HCT116 (cell line): ENCODE data around the gene GAMT. TPM values are rescaled to one million over a fixed set of nuclear protein-coding genes. Genes with fewer than 3 reads are reported as not detected.

ENCODE experiments used
- ATAC-seq: fragments of 200-7000 bp; cut with Tn5 transposase; 2 replicates; pipeline ENCODE4 v1.9.1; 2020; ENCODE audit warnings: mild to moderate bottlenecking, moderate library complexity
- BruUV-seq: library from RNA; stranded (reverse); fragments of 400-500 nt; replicated peaks from 2 replicates; lab custom pipeline; 2021; lab: Mats Ljungman, UMichigan
- CTCF ChIA-PET: fragments of 300-600 bp; sonication (Branson Sonifier 250); formaldehyde crosslinking; loops from one replicate; lab custom pipeline; 2021; ENCODE audit warnings: antibody characterized with exemption; lab: Charles Lee
- POLR2A ChIA-PET: fragments of 300-600, 350-600 bp; sonication (Branson Sonifier 250); formaldehyde crosslinking; loops from one replicate; lab custom pipeline; 2021; ENCODE audit warnings: antibody characterized with exemption; lab: Charles Lee
- RAD21 ChIA-PET, 2 experiments: fragments of 300-600 bp; sonication (Branson Sonifier 250); formaldehyde crosslinking; loops; one replicate each; lab custom pipeline; 2023; ENCODE audit warnings: low total read pairs in 2 of 2; ENCODE audit not compliant: uncharacterized antibody in 2 of 2, unreplicated experiment in 2 of 2, low non-redundant PET in 1 of 2; lab: Charles Lee
- DNase-seq: peaks from one replicate; pipeline ENCODE4 v3.0.0-alpha.2; 2010; ENCODE audit warnings: low read depth, low spot score
- H2AFZ ChIP-seq: fragments of 200-600 bp; shearing (Covaris generic), sonication (generic); 2 replicates; pipeline ENCODE4 v1.6.1; 2017; ENCODE audit warnings: low read depth, mixed run types, mixed read lengths, antibody characterized with exemption, low read length; ENCODE audit not compliant: poor library complexity, severe bottlenecking
- H3K27ac ChIP-seq: 2 replicates; pipeline ENCODE4 v1.5.1; 2012; ENCODE audit warnings: low read depth, low read length
- H3K27me3 ChIP-seq: fragments of 200-600 bp; sonication (generic); 2 replicates; pipeline ENCODE4 v1.6.1; 2016; ENCODE audit warnings: mixed run types, low read length, mixed read lengths; ENCODE audit not compliant: insufficient read depth
- H3K36me3 ChIP-seq, 2 experiments: fragments of 200-500 bp in 1 of 2; fragments of 200-600 bp in 1 of 2; sonication (Bioruptor generic) in 1 of 2; sonication (generic) in 1 of 2; 2 replicates each; pipeline versions ENCODE4 v1.5.1 to v1.6.1; 2014 to 2016; ENCODE audit warnings: low read length in 2 of 2, inconsistent platforms in 1 of 2, mixed read lengths in 1 of 2, mixed run types in 1 of 2; ENCODE audit not compliant: insufficient read depth in 2 of 2, control insufficient read depth in 1 of 2
- H3K4me1 ChIP-seq, 2 experiments: fragments of 200-600 bp in 1 of 2; sonication (generic) in 1 of 2; 2 replicates each; pipeline versions ENCODE4 v1.5.1 to v1.6.1; 2012 to 2017; ENCODE audit warnings: low read length in 2 of 2, inconsistent platforms in 1 of 2, mild to moderate bottlenecking in 1 of 2, mixed read lengths in 1 of 2, mixed run types in 1 of 2, moderate library complexity in 1 of 2; ENCODE audit not compliant: insufficient read depth in 2 of 2, control insufficient read depth in 1 of 2
- H3K4me2 ChIP-seq: fragments of 200-600 bp; sonication (generic); 2 replicates; pipeline ENCODE4 v1.6.1; 2017; ENCODE audit warnings: mixed run types, low read length, mixed read lengths
- H3K4me3 ChIP-seq, 2 experiments: fragments of 200-600 bp in 1 of 2; sonication (generic) in 1 of 2; replicated peaks in 1 of 2; 2 replicates each; pipeline ENCODE4 v1.5.1; 2011 to 2016; ENCODE audit warnings: low read length in 2 of 2, control low read depth in 1 of 2, low read depth in 1 of 2, mild to moderate bottlenecking in 1 of 2, mixed read lengths in 1 of 2, mixed run types in 1 of 2
- H3K79me2 ChIP-seq: fragments of 200-600 bp; sonication (generic); 2 replicates; pipeline ENCODE4 v1.6.1; 2017; ENCODE audit warnings: mild to moderate bottlenecking, mixed run types, low read length, moderate library complexity, mixed read lengths; ENCODE audit not compliant: insufficient read depth
- H3K9ac ChIP-seq: fragments of 200-600 bp; sonication (generic); 2 replicates; pipeline ENCODE4 v1.6.1; 2016; ENCODE audit warnings: low read length, mixed read lengths
- H3K9me2 ChIP-seq: fragments of 200-600 bp; sonication (generic), shearing (Covaris generic); 2 replicates; pipeline ENCODE4 v1.6.1; 2017; ENCODE audit warnings: mixed run types, mild to moderate bottlenecking, moderate library complexity; ENCODE audit not compliant: insufficient read depth
- H3K9me3 ChIP-seq, 2 experiments: fragments of 200-500 bp in 1 of 2; fragments of 200-600 bp in 1 of 2; sonication (Bioruptor generic) in 1 of 2; sonication (generic) in 1 of 2; 2 replicates each; pipeline ENCODE4 v1.6.1; 2014 to 2017; ENCODE audit warnings: low read length in 2 of 2, mixed read lengths in 2 of 2, inconsistent platforms in 1 of 2, low read depth in 1 of 2, mild to moderate bottlenecking in 1 of 2, mixed run types in 1 of 2, moderate library complexity in 1 of 2; ENCODE audit not compliant: control insufficient read depth in 1 of 2, insufficient read depth in 1 of 2
- H4K20me1 ChIP-seq: fragments of 200-600 bp; sonication (generic), shearing (Covaris generic); 2 replicates; pipeline ENCODE4 v1.6.1; 2017; ENCODE audit warnings: mixed run types, mild to moderate bottlenecking, moderate library complexity; ENCODE audit not compliant: insufficient read depth
- ATF3 ChIP-seq: IDR thresholded peaks from 2 replicates; pipeline ENCODE4 v1.6.1; 2012
- CBX3 ChIP-seq: IDR thresholded peaks from 2 replicates; pipeline ENCODE4 v1.6.1; 2012; ENCODE audit warnings: low read depth
- CEBPB ChIP-seq: IDR thresholded peaks from 2 replicates; pipeline ENCODE4 v1.6.1; 2012; ENCODE audit warnings: low read depth
- ELF1 ChIP-seq: IDR thresholded peaks from 2 replicates; pipeline ENCODE4 v1.6.1; 2012; ENCODE audit warnings: low read depth, borderline replicate concordance
- EZH2 ChIP-seq: fragments of 200-600 bp; sonication (generic); IDR thresholded peaks from 2 replicates; pipeline ENCODE4 v1.6.1; 2017; ENCODE audit warnings: antibody characterized with exemption, mixed run types
- EZH2phosphoT487 ChIP-seq: fragments of 200-600 bp; IDR thresholded peaks from 2 replicates; pipeline ENCODE4 v1.6.1; 2018; ENCODE audit warnings: antibody characterized with exemption, borderline replicate concordance
- FOSL1 ChIP-seq: IDR thresholded peaks from 2 replicates; pipeline ENCODE4 v1.6.1; 2012; ENCODE audit warnings: low read depth
- JUND ChIP-seq: IDR thresholded peaks from 2 replicates; pipeline ENCODE4 v1.6.1; 2012
- POLR2A ChIP-seq: IDR thresholded peaks from 2 replicates; pipeline ENCODE4 v1.7.0; 2011; ENCODE audit warnings: borderline replicate concordance; ENCODE audit not compliant: insufficient read depth, insufficient read length; ENCODE audit errors: extremely low read depth
- POLR2AphosphoS5 ChIP-seq: IDR thresholded peaks from 2 replicates; pipeline ENCODE4 v1.6.1; 2011; ENCODE audit warnings: mild to moderate bottlenecking, low read depth, low read length, moderate library complexity
- RAD21 ChIP-seq: IDR thresholded peaks from 2 replicates; pipeline ENCODE4 v1.6.1; 2012; ENCODE audit warnings: low read depth, mild to moderate bottlenecking
- REST ChIP-seq: IDR thresholded peaks from 2 replicates; pipeline ENCODE4 v1.6.1; 2012; ENCODE audit warnings: low read depth
- SIN3A ChIP-seq: IDR thresholded peaks from 2 replicates; pipeline ENCODE4 v1.6.1; 2012; ENCODE audit warnings: low read depth
- SP1 ChIP-seq: IDR thresholded peaks from 2 replicates; pipeline ENCODE4 v1.6.1; 2012; ENCODE audit warnings: low read depth
- SRF ChIP-seq: IDR thresholded peaks from 2 replicates; pipeline ENCODE4 v1.6.1; 2012; ENCODE audit warnings: low read depth
- TCF7L2 ChIP-seq: IDR thresholded peaks from 2 replicates; pipeline ENCODE4 v1.7.0; 2011; ENCODE audit warnings: borderline replicate concordance, inconsistent platforms; ENCODE audit not compliant: insufficient read depth, insufficient read length; ENCODE audit errors: extremely low read depth
- ZBTB33 ChIP-seq: IDR thresholded peaks from 2 replicates; pipeline ENCODE4 v1.6.1; 2011; ENCODE audit warnings: mild to moderate bottlenecking, low read length, moderate library complexity; ENCODE audit not compliant: insufficient replicate concordance; ENCODE audit errors: extremely low read depth
- ZFX ChIP-seq: fragments of 450-650 bp; IDR thresholded peaks from 2 replicates; pipeline ENCODE4 v1.6.1; 2017
- ZNF274 ChIP-seq: fragments of 200-500 bp; sonication (Bioruptor generic); IDR thresholded peaks from 2 replicates; pipeline ENCODE4 v1.6.1; 2014; ENCODE audit warnings: mild to moderate bottlenecking, low read depth, low read length, inconsistent platforms
- intact Hi-C: fragments of 100-400 bp; cut with micrococcal nuclease; formaldehyde crosslinking; loops from 2 replicates; pipeline ENCODE4 v1.10.0; 2022
- total RNA-seq: library from RNA; stranded (reverse); gene quantifications from one replicate; pipeline ENCODE4 v1.2.1, GENCODE V29; 2021; ENCODE audit not compliant: unreplicated experiment

Gene GAMT
- total RNA-seq, 1 experiment from 2014 or later, result 102 TPM

GRCh38 chr19:1434577-1435060 is 33.3 kb upstream of the GAMT start:
- RAD21 ChIA-PET, result no interaction called here
- Histone ChIP-seq H3K36me3 (peaks cover 22 to 38% of the 10 kb centered on the region in 2 experiments), H3K4me2 (no peak overlapping the region), H2AFZ (no peak overlapping the region), H4K20me1 (peaks cover 3% of the 10 kb centered on the region; the same call in 1 of the 2 replicates), H3K9me2 (no peaks in the 10 kb centered on the region), H3K79me2 (peaks cover 34% of the 10 kb centered on the region), H3K27me3 (no peaks in the 10 kb centered on the region), H3K4me1 (peaks cover 11 to 23% of the 10 kb centered on the region in 2 experiments; a peak in 3 of 4 replicates), H3K4me3 (no peak overlapping the region), H3K9ac (no peak overlapping the region), H3K9me3 (no peaks in the 10 kb centered on the region), H3K27ac (no peak overlapping the region)
- CTCF ChIA-PET, result no interaction called here
- intact Hi-C loops, result no loop called here
- POLR2A ChIA-PET, result no interaction called here
- no TSS peak for BruUV-seq
- ATAC-seq (no peak), DNase-seq (no peak)
- TF ChIP-seq TCF7L2 (no peak), CEBPB (no peak), ELF1 (no peak), SRF (no peak), POLR2A (no peak), CBX3 (no peak), EZH2phosphoT487 (no peak), SIN3A (no peak), ZNF274 (no peak), REST (no peak), POLR2AphosphoS5 (no peak), JUND (no peak), FOSL1 (no peak), RAD21 (no peak), ZBTB33 (no peak), ATF3 (no peak), SP1 (no peak), EZH2 (no peak), ZFX (no peak)
